ENCODE results near the gene NUDT16. TPM values are rescaled to one million over a fixed set of nuclear protein-coding genes. Genes with fewer than 3 reads are reported as not detected.

The NUDT16 gene
- total and polyA plus RNA-seq, 2 of the 8 experiments (the other 6 are each of a cell fraction or from before 2014, with no cell fraction given): 8.5 to 19.1 TPM

- WGBS, 2 experiments (ENCODE audit: extremely low coverage in 1 of 2, insufficient coverage in 1 of 2, insufficient read length in 1 of 2, insufficient replicate concordance in 2 of 2, low coverage in 1 of 2, low lambda C conversion rate in 2 of 2, missing lambda C conversion rate in 1 of 2): 86% methylated on average over 2 of the region's 2 CpGs; no CpG with 5 or more reads in 1 of the 2 experiments
- no peak overlapping the region for H3K18ac ChIP-seq (ENCODE audit: extremely low read depth, low read length)
- no peak overlapping the region for H3K4ac ChIP-seq (replicated peaks; ENCODE audit: insufficient read length, low read depth, low read length)
- no peak overlapping the region for H2BK120ac ChIP-seq (replicated peaks; ENCODE audit: low read depth, low read length)
- H2BK12ac ChIP-seq (ENCODE audit: low read depth, low read length): no peak overlapping the region
- H4K8ac ChIP-seq (ENCODE audit: extremely low read depth, insufficient read depth, low read length): no peak overlapping the region
- H3K9ac ChIP-seq (replicated peaks in 1 of 4; ENCODE audit: extremely low read depth in 1 of 4, low read depth in 3 of 4, low read length in 3 of 4): no peak overlapping the region
- H3K56ac ChIP-seq (replicated peaks; ENCODE audit: insufficient read length, low read depth, low read length): no peak overlapping the region
- no peak overlapping the region for H2BK15ac ChIP-seq (ENCODE audit: low read length)
- FAIRE-seq: no peak
- H3K4me1 ChIP-seq (replicated peaks in 1 of 4; ENCODE audit: control insufficient read depth in 3 of 4, insufficient read depth in 4 of 4, low read length in 3 of 4): no peaks in the 10 kb centered on the region
- TF ChIP-seq TAF7 (optimal IDR thresholded peaks at IDR 0.05; ENCODE audit: borderline replicate concordance, low read depth, low read length): no peak
- no peak for TF ChIP-seq SRF (IDR thresholded peaks at IDR 0.05; ENCODE audit: low read depth, low read length)
- H3K4me2 ChIP-seq (ENCODE audit: insufficient read depth in 1 of 2, low read depth in 2 of 2, low read length in 2 of 2): no peak overlapping the region
- no peaks in the 10 kb centered on the region for H3K23me2 ChIP-seq (ENCODE audit: low read depth, low read length)
- H2AFZ ChIP-seq (ENCODE audit: low read length): no peak overlapping the region
- H3K14ac ChIP-seq (ENCODE audit: insufficient read length): no peak overlapping the region
- no peak overlapping the region for H2BK5ac ChIP-seq (ENCODE audit: low read depth, low read length)
- H3K79me1 ChIP-seq (ENCODE audit: low read depth, low read length): no peaks in the 10 kb centered on the region
- ChIA-PET POLR2A (ENCODE audit: partially characterized antibody) (no interaction called here), CTCF (ENCODE audit: partially characterized antibody) (no interaction called here)
- H3K36me3 ChIP-seq (ENCODE audit: control insufficient read depth in 2 of 4, insufficient read depth in 4 of 4, low read length in 3 of 4): no peaks in the 10 kb centered on the region
- H3K4me3 ChIP-seq (ENCODE audit: extremely low read depth in 1 of 4, insufficient read depth in 2 of 4, low read depth in 3 of 4, low read length in 4 of 4): no peak overlapping the region
- DNase-seq (ENCODE audit: low read depth in 1 of 2, low spot score in 2 of 2): no peak
- H3K79me2 ChIP-seq (ENCODE audit: control insufficient read depth in 1 of 2, insufficient read depth in 2 of 2, low read length in 2 of 2): no peaks in the 10 kb centered on the region
- no peak overlapping the region for H2BK20ac ChIP-seq (ENCODE audit: low read length)
- H4K91ac ChIP-seq (replicated peaks; ENCODE audit: insufficient read length, low read length): no peak overlapping the region
- H3K27me3 ChIP-seq (replicated peaks in 1 of 4; ENCODE audit: control insufficient read depth in 3 of 4, extremely low read depth in 1 of 4, insufficient read depth in 3 of 4, low read length in 3 of 4): no peaks in the 10 kb centered on the region
- H3K27ac ChIP-seq (ENCODE audit: low read depth, low read length): no peak overlapping the region
- H4K5ac ChIP-seq (ENCODE audit: insufficient read length, low read depth, low read length): no peak overlapping the region
- H3K9me3 ChIP-seq (ENCODE audit: insufficient read depth in 2 of 2, low read depth in 1 of 2, low read length in 1 of 2): peaks cover 0 to 4% of the 10 kb centered on the region in 2 experiments; a peak in 2 of 4 replicates
- no peaks in the 10 kb centered on the region for H4K20me1 ChIP-seq (replicated peaks in 1 of 2; ENCODE audit: control insufficient read depth in 1 of 2, insufficient read depth in 2 of 2, low read length in 2 of 2)
- no peak overlapping the region for H3K23ac ChIP-seq (ENCODE audit: insufficient read length)
- no peak overlapping the region for H2AK5ac ChIP-seq (ENCODE audit: low read depth, low read length)
Measured at GRCh38 chr3:131406274-131406673, 24.7 kb downstream of the NUDT16 start.
